ENCODE data around the gene ACTN3. TPM values are rescaled to one million over a fixed set of nuclear protein-coding genes. Genes with fewer than 3 reads are reported as not detected.

Gene ACTN3
- total RNA-seq, 2 donors from 2014 or later: 0.12 to 0.73 TPM

- no peaks in the 10 kb centered on the region for H3K27me3 Mint-ChIP-seq
- ATAC-seq (no peak), DNase-seq (ENCODE audit: low spot score) (no peak)
- H3K4me3 Mint-ChIP-seq: no peak overlapping the region
- H3K9me3 Mint-ChIP-seq: no peaks in the 10 kb centered on the region
- H3K36me3 Mint-ChIP-seq: no peaks in the 10 kb centered on the region
- H3K27ac Mint-ChIP-seq: no peak overlapping the region
- peaks cover 0 to 2% of the 10 kb centered on the region in 2 donors for H3K4me1 Mint-ChIP-seq (ENCODE audit: low read depth in 2 of 2)
These were observed 16.3 kb downstream of the ACTN3 start for GRCh38 chr11:66562907-66563583.

- ATAC-seq (no peak), DNase-seq (ENCODE audit: low spot score) (no peak)
- Mint-ChIP-seq H3K9me3 (no peaks in the 10 kb centered on the region), H3K36me3 (no peaks in the 10 kb centered on the region), H3K4me3 (no peak overlapping the region), H3K27me3 (no peaks in the 10 kb centered on the region), H3K27ac (no peak overlapping the region), H3K4me1 (ENCODE audit: low read depth in 2 of 2) (peaks cover 5 to 6% of the 10 kb centered on the region in 2 donors)
These were observed 17.1 kb downstream of the ACTN3 start for GRCh38 chr11:66563832-66564231.

- no peak for ATAC-seq
- H3K4me1 Mint-ChIP-seq (ENCODE audit: low read depth in 2 of 2): peaks cover 6% of the 10 kb centered on the region in 2 donors
- H3K4me3 Mint-ChIP-seq: no peak overlapping the region
- H3K36me3 Mint-ChIP-seq: no peaks in the 10 kb centered on the region
- H3K9me3 Mint-ChIP-seq: no peaks in the 10 kb centered on the region
- no peaks in the 10 kb centered on the region for H3K27me3 Mint-ChIP-seq
- no peak for DNase-seq (ENCODE audit: low spot score)
- no peak overlapping the region for H3K27ac Mint-ChIP-seq
These were observed 17.8 kb downstream of the ACTN3 start for GRCh38 chr11:66564538-66564937.

- Mint-ChIP-seq H3K27me3 (no peaks in the 10 kb centered on the region), H3K4me1 (ENCODE audit: low read depth in 2 of 2) (peaks cover 6% of the 10 kb centered on the region in 2 donors), H3K36me3 (no peaks in the 10 kb centered on the region), H3K4me3 (no peak overlapping the region), H3K27ac (no peak overlapping the region), H3K9me3 (no peaks in the 10 kb centered on the region)
- ATAC-seq (no peak), DNase-seq (ENCODE audit: low spot score) (no peak)
These were observed 18.3 kb downstream of the ACTN3 start for GRCh38 chr11:66564984-66565383.

- no peaks in the 10 kb centered on the region for H3K9me3 Mint-ChIP-seq
- peaks cover 6% of the 10 kb centered on the region in 2 donors for H3K4me1 Mint-ChIP-seq (ENCODE audit: low read depth in 2 of 2)
- no peak overlapping the region for H3K4me3 Mint-ChIP-seq
- no peaks in the 10 kb centered on the region for H3K36me3 Mint-ChIP-seq
- DNase-seq (ENCODE audit: low spot score) (no peak), ATAC-seq (no peak)
- H3K27me3 Mint-ChIP-seq: peaks cover 0 to 10% of the 10 kb centered on the region in 2 donors
- H3K27ac Mint-ChIP-seq: peak overlapping the region in 1 of 2 donors; percentile 70
These were observed 19.5 kb downstream of the ACTN3 start for GRCh38 chr11:66566221-66566620.

GRCh38 chr11:66567787-66568123 lies 21.1 kb downstream of the ACTN3 start:
- DNase-seq (ENCODE audit: low spot score): no peak
- Mint-ChIP-seq H3K27me3 (peaks cover 0 to 10% of the 10 kb centered on the region in 2 donors), H3K9me3 (no peaks in the 10 kb centered on the region), H3K4me3 (peak overlapping the region; percentile 20), H3K27ac (no peak overlapping the region), H3K4me1 (ENCODE audit: low read depth in 2 of 2) (peaks cover 6% of the 10 kb centered on the region in 2 donors), H3K36me3 (no peaks in the 10 kb centered on the region)
- peak; percentile 3 to 14 for ATAC-seq

- peaks cover 6% of the 10 kb centered on the region in 2 donors for H3K4me1 Mint-ChIP-seq (ENCODE audit: low read depth in 2 of 2)
- peaks cover 0 to 10% of the 10 kb centered on the region in 2 donors for H3K27me3 Mint-ChIP-seq
- no peaks in the 10 kb centered on the region for H3K9me3 Mint-ChIP-seq
- H3K27ac Mint-ChIP-seq: peak within 1 kb of the TSS in 1 of 2 donors; percentile 72
- DNase-seq (ENCODE audit: low spot score): peak; percentile 86
- H3K4me3 Mint-ChIP-seq: peak within 1 kb of the TSS; percentile 75
- H3K36me3 Mint-ChIP-seq: no peaks in the 10 kb centered on the region
- peak; percentile 91 to 96 for ATAC-seq
These were observed 21.6 kb downstream of the ACTN3 start, which contains the start of gene CTSF for GRCh38 chr11:66568124-66568916. Gene CTSF (minus strand): TSS chr11:66568606. CDS start chr11:66568486, 120 bp downstream.

- Mint-ChIP-seq H3K4me1 (ENCODE audit: low read depth in 2 of 2) (peaks cover 6% of the 10 kb centered on the region in 2 donors), H3K4me3 (no peak overlapping the region), H3K36me3 (no peaks in the 10 kb centered on the region), H3K27me3 (peaks cover 4 to 16% of the 10 kb centered on the region in 2 donors), H3K27ac (no peak overlapping the region), H3K9me3 (no peaks in the 10 kb centered on the region)
- DNase-seq (ENCODE audit: low spot score): no peak
- ATAC-seq: no peak
These were observed 22.4 kb downstream of the ACTN3 start for GRCh38 chr11:66569076-66569475.

GRCh38 chr11:66570079-66570849 lies 23.6 kb downstream of the ACTN3 start:
- Mint-ChIP-seq H3K4me1 (ENCODE audit: low read depth in 2 of 2) (peaks cover 6% of the 10 kb centered on the region in 2 donors), H3K27me3 (peaks cover 13 to 28% of the 10 kb centered on the region in 2 donors), H3K4me3 (no peak overlapping the region), H3K27ac (no peak overlapping the region), H3K9me3 (no peaks in the 10 kb centered on the region), H3K36me3 (no peaks in the 10 kb centered on the region)
- DNase-seq (ENCODE audit: low spot score): no peak
- ATAC-seq: no peak

- no peak for ATAC-seq
- no peaks in the 10 kb centered on the region for H3K36me3 Mint-ChIP-seq
- no peak for DNase-seq (ENCODE audit: low spot score)
- H3K4me3 Mint-ChIP-seq: no peak overlapping the region
- no peak overlapping the region for H3K27ac Mint-ChIP-seq
- H3K27me3 Mint-ChIP-seq: peaks cover 15 to 33% of the 10 kb centered on the region in 2 donors
- peaks cover 6% of the 10 kb centered on the region in 2 donors for H3K4me1 Mint-ChIP-seq (ENCODE audit: low read depth in 2 of 2)
- H3K9me3 Mint-ChIP-seq: no peaks in the 10 kb centered on the region
These were observed 24.1 kb downstream of the ACTN3 start for GRCh38 chr11:66570850-66571180.

- H3K4me1 Mint-ChIP-seq (ENCODE audit: low read depth in 2 of 2): peaks cover 8 to 10% of the 10 kb centered on the region in 2 donors
- ATAC-seq (peak; percentile 71 to 88), DNase-seq (ENCODE audit: low spot score) (peak; percentile 72)
- H3K27me3 Mint-ChIP-seq: peaks cover 15 to 34% of the 10 kb centered on the region in 2 donors
- H3K27ac Mint-ChIP-seq: no peak overlapping the region
- no peaks in the 10 kb centered on the region for H3K36me3 Mint-ChIP-seq
- peaks cover 7% of the 10 kb centered on the region for H3K9me3 Mint-ChIP-seq
- no peak overlapping the region for H3K4me3 Mint-ChIP-seq
These were observed 32.4 kb downstream of the ACTN3 start for GRCh38 chr11:66579017-66579606.

GRCh38 chr11:66580803-66581202 lies 34.1 kb downstream of the ACTN3 start:
- ATAC-seq (no peak), DNase-seq (ENCODE audit: low spot score) (no peak)
- Mint-ChIP-seq H3K4me1 (ENCODE audit: low read depth in 2 of 2) (peaks cover 8 to 10% of the 10 kb centered on the region in 2 donors), H3K36me3 (no peaks in the 10 kb centered on the region), H3K9me3 (peaks cover 7% of the 10 kb centered on the region), H3K27me3 (peaks cover 5 to 17% of the 10 kb centered on the region in 2 donors), H3K4me3 (no peak overlapping the region), H3K27ac (no peak overlapping the region)

GRCh38 chr11:66581261-66581660 lies 34.6 kb downstream of the ACTN3 start:
- Mint-ChIP-seq H3K36me3 (no peaks in the 10 kb centered on the region), H3K27ac (no peak overlapping the region), H3K4me1 (ENCODE audit: low read depth in 2 of 2) (peaks cover 8 to 10% of the 10 kb centered on the region in 2 donors), H3K9me3 (peaks cover 7% of the 10 kb centered on the region), H3K4me3 (no peak overlapping the region), H3K27me3 (peaks cover 2 to 12% of the 10 kb centered on the region in 2 donors)
- ATAC-seq (no peak), DNase-seq (ENCODE audit: low spot score) (no peak)

Data from natural killer cell treated with Interleukin-12 subunit alpha and Interleukin-12 subunit beta and Interleukin-15 and Interleukin-18, amount 100 ng/mL, for 72 hours (primary cell).